ENCODE measurements around the gene PHTF1. TPM values are rescaled to one million over a fixed set of nuclear protein-coding genes. Genes with fewer than 3 reads are reported as not detected.

The PHTF1 gene
- total and polyA plus RNA-seq, 2 of the 4 experiments (the other 2 are of a cell fraction), result 9.6 to 13.3 TPM

DNA sequence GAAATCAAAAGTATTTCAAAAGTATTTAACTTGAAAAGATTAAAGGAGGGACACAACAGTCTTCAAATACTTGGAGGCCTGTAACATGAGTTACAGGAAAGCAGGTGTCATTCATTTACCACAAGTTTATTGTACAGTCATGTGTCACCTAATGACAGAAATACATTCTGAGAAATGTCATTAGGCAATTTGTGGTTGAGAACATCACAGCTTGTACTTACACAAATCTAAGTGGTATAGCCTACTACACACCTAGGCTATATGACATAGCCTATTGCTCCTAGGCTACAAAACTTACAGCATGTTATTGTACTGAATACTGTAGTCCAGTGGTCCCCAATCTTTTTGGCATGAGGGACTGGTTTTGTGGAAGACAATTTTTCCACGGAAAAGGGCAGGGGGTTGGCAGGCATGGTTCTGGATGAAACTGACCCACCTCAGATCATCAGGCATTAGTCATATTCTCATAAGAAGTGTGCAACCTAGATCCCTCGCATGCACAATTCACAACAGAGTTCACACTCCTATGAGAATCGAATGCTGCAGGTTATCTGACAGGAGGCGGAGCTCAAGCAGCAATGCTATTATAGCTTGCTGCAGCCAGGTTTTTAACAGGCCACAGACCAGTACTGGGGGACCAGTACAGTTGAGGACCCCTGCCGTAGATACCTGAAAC lies 25.0 kb upstream of the PHTF1 start:
- Histone ChIP-seq H3K14ac (replicated peaks; ENCODE audit: low read depth, low read length) (no peak overlapping the region), H3K79me1 (ENCODE audit: low read depth in 1 of 2, low read length in 2 of 2) (peaks cover 48 to 76% of the 10 kb centered on the region in 2 experiments), H2AK5ac (ENCODE audit: low read depth, low read length) (no peak overlapping the region), H3K4me1 (ENCODE audit: control insufficient read depth, insufficient read depth, low read length) (peaks cover 14% of the 10 kb centered on the region), H2BK120ac (ENCODE audit: low read depth, low read length) (no peak overlapping the region), H3K56ac (ENCODE audit: extremely low read depth, insufficient read depth, low read length) (no peak overlapping the region), H3K23ac (ENCODE audit: low read depth, low read length) (no peak overlapping the region), H4K5ac (ENCODE audit: low read depth, low read length) (no peak overlapping the region; the same call in 1 of the 2 replicates), H3K9me1 (ENCODE audit: insufficient read depth, low read length) (peaks cover 3% of the 10 kb centered on the region; the same call in 1 of the 2 replicates), H3K27ac (ENCODE audit: insufficient read depth, low read length) (no peak overlapping the region), H2BK15ac (ENCODE audit: low read depth, low read length) (no peak overlapping the region), H3K18ac (ENCODE audit: low read depth, low read length) (no peak overlapping the region), H3K9me3 (ENCODE audit: control insufficient read depth, insufficient read depth, low read length) (no peaks in the 10 kb centered on the region), H4K91ac (ENCODE audit: insufficient read depth, low read depth, low read length) (no peak overlapping the region), H3K4me3 (ENCODE audit: insufficient read depth, low read depth, low read length) (no peak overlapping the region), H4K20me1 (ENCODE audit: insufficient read depth, low read length) (peaks cover 19% of the 10 kb centered on the region; the same call in 1 of the 2 replicates), H2AK9ac (replicated peaks; ENCODE audit: low read depth, low read length, poor library complexity) (no peak overlapping the region), H3K4ac (ENCODE audit: low read depth, low read length) (no peak overlapping the region), H2AFZ (replicated peaks; ENCODE audit: low read length, poor library complexity) (no peak overlapping the region), H3K9ac (ENCODE audit: low read depth, low read length) (no peak overlapping the region), H3K4me2 (ENCODE audit: low read depth, low read length) (no peak overlapping the region), H2BK20ac (ENCODE audit: low read depth, low read length) (no peak overlapping the region), H4K8ac (ENCODE audit: low read depth in 2 of 2, low read length in 2 of 2) (no peak overlapping the region), H2BK5ac (ENCODE audit: low read depth, low read length, poor library complexity, severe bottlenecking) (no peak overlapping the region), H3K27me3 (ENCODE audit: control insufficient read depth, insufficient read depth, low read length) (no peaks in the 10 kb centered on the region), H3K36me3 (ENCODE audit: control insufficient read depth, insufficient read depth, low read length) (no peaks in the 10 kb centered on the region; the same call in 1 of the 2 replicates)
- dilution Hi-C loops (cut with HindIII; ENCODE audit: low sequenced_read_pairs, unreplicated experiment) (no loop called here), intact Hi-C loops (cut with micrococcal nuclease) (no loop called here), in situ Hi-C loops (cut with MboI; ENCODE audit: low sequenced_read_pairs) (no loop called here)
- ChIA-PET POLR2A (ENCODE audit: unreplicated experiment) (no interaction called here), CTCF (interaction anchor here (1.3 kb wide), 1 partner anchor 22 kb away, joined by 3 read pairs; no protein-coding TSS in a partner anchor)
- no peak for ATAC-seq (ENCODE audit: low read depth)
- WGBS, 2 experiments (ENCODE audit: extremely low coverage in 2 of 2, insufficient read length in 1 of 2), result 100% methylated on average over 1 of the region's 5 CpGs; no CpG with 5 or more reads in 1 of the 2 experiments
- peak; percentile 11 for DNase-seq
- TF ChIP-seq NFE2L2 (IDR thresholded peaks at IDR 0.05; ENCODE audit: low read depth, low read length) (no peak), ELK1 (IDR thresholded peaks at IDR 0.05; ENCODE audit: borderline replicate concordance, low read depth, low read length) (no peak), RFX5 (IDR thresholded peaks at IDR 0.05; ENCODE audit: low read depth, low read length) (no peak), USF2 (IDR thresholded peaks at IDR 0.05; ENCODE audit: low read depth, low read length) (no peak)
- BruUV-seq (replicated peaks), result no TSS peak
